Fibroblast of the aortic adventitia (primary cell): Measurements from ENCODE around the gene PTK6. TPM values are rescaled to one million over a fixed set of nuclear protein-coding genes. Genes with fewer than 3 reads are reported as not detected.

Experiments used
- DNase-seq: peaks from one replicate; pipeline ENCODE4 v3.0.0-alpha.2; 2010; ENCODE audit warnings: low read depth
- H3K4me3 ChIP-seq: 2 replicates; pipeline ENCODE4 v1.5.1; 2011; ENCODE audit warnings: low read depth, mild to moderate bottlenecking, control low read depth, low read length, moderate library complexity
- total RNA-seq: library from RNA; depleted of rRNA; stranded (reverse); fragments of >200 nt; gene quantifications from 2 replicates; pipeline ENCODE4 v1.2.3, GENCODE V29; 2012; ENCODE audit warnings: low replicate concordance
- TF ChIP-seq, protein P1 (sequence below): IDR thresholded peaks from 2 replicates; pipeline ENCODE4 v1.5.1; 2011; ENCODE audit warnings: mild to moderate bottlenecking, low read length, control low read depth, inconsistent platforms; ENCODE audit not compliant: insufficient read depth

The PTK6 gene
- total RNA-seq, 1 donor, result not detected

- no peak overlapping the region for H3K4me3 ChIP-seq
- TF ChIP-seq, protein P1, sequence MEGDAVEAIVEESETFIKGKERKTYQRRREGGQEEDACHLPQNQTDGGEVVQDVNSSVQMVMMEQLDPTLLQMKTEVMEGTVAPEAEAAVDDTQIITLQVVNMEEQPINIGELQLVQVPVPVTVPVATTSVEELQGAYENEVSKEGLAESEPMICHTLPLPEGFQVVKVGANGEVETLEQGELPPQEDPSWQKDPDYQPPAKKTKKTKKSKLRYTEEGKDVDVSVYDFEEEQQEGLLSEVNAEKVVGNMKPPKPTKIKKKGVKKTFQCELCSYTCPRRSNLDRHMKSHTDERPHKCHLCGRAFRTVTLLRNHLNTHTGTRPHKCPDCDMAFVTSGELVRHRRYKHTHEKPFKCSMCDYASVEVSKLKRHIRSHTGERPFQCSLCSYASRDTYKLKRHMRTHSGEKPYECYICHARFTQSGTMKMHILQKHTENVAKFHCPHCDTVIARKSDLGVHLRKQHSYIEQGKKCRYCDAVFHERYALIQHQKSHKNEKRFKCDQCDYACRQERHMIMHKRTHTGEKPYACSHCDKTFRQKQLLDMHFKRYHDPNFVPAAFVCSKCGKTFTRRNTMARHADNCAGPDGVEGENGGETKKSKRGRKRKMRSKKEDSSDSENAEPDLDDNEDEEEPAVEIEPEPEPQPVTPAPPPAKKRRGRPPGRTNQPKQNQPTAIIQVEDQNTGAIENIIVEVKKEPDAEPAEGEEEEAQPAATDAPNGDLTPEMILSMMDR, result no peak
- DNase-seq, result no peak
These were observed 6.4 kb downstream of the PTK6 start for GRCh38 chr20:63530788-63531160.

- no peak for DNase-seq
- TF ChIP-seq, protein P1, result no peak
- H3K4me3 ChIP-seq, result no peak overlapping the region
These were observed 7.1 kb downstream of the PTK6 start for GRCh38 chr20:63529861-63530787.

- DNase-seq, result no peak
- no peak overlapping the region for H3K4me3 ChIP-seq
- TF ChIP-seq, protein P1, result no peak
These were observed 7.9 kb downstream of the PTK6 start for GRCh38 chr20:63529180-63529860.

- H3K4me3 ChIP-seq, result no peak overlapping the region
- no peak for DNase-seq
- TF ChIP-seq, protein P1, result no peak
These were observed 10.0 kb downstream of the PTK6 start for GRCh38 chr20:63527184-63527583.

- H3K4me3 ChIP-seq, result no peak overlapping the region
- no peak for DNase-seq
- TF ChIP-seq, protein P1, result no peak
These were observed 11.2 kb downstream of the PTK6 start for GRCh38 chr20:63525971-63526370.

DNA sequence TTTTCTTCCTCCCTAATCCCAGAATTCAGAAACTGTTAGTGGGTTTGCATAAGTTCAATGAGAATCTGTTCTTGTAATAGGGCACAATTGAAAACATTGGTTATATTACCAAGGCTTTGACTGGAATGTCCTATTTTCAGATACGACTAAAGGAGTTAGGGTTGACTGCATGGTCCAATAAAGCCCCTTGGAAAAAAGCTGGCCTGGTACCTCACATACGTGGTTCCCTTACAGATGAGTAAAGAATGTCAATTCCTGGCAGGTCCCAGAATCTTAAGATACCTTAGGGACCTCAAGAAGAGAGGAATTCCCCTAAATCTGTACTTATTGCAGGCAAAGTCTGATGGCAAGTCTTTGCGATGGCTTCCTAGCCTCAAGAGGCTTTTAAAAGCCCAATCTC is 12.0 kb downstream of the PTK6 start:
- TF ChIP-seq, protein P1, result no peak
- DNase-seq, result no peak
- H3K4me3 ChIP-seq, result no peak overlapping the region
